Activated naive CD8-positive, alpha-beta T cell (primary cell): ENCODE results near the gene DAZAP1.

ENCODE experiments used
- H3K27ac Mint-ChIP-seq: one replicate; pipeline ENCODE4 v1.8.0; 2021; ENCODE audit warnings: mixed read lengths
- H3K27me3 Mint-ChIP-seq: one replicate; pipeline ENCODE4 v1.8.0; 2021; ENCODE audit warnings: mixed read lengths
- H3K36me3 Mint-ChIP-seq: one replicate; pipeline ENCODE4 v1.8.0; 2021; ENCODE audit warnings: mixed read lengths
- H3K4me1 Mint-ChIP-seq: one replicate; pipeline ENCODE4 v1.8.0; 2021; ENCODE audit warnings: low read depth, mixed read lengths
- H3K4me3 Mint-ChIP-seq: one replicate; pipeline ENCODE4 v1.8.0; 2021; ENCODE audit warnings: mild to moderate bottlenecking, mixed read lengths
- H3K9me3 Mint-ChIP-seq: one replicate; pipeline ENCODE4 v1.8.0; 2021; ENCODE audit warnings: low read depth, mixed read lengths

The DAZAP1 gene

DNA sequence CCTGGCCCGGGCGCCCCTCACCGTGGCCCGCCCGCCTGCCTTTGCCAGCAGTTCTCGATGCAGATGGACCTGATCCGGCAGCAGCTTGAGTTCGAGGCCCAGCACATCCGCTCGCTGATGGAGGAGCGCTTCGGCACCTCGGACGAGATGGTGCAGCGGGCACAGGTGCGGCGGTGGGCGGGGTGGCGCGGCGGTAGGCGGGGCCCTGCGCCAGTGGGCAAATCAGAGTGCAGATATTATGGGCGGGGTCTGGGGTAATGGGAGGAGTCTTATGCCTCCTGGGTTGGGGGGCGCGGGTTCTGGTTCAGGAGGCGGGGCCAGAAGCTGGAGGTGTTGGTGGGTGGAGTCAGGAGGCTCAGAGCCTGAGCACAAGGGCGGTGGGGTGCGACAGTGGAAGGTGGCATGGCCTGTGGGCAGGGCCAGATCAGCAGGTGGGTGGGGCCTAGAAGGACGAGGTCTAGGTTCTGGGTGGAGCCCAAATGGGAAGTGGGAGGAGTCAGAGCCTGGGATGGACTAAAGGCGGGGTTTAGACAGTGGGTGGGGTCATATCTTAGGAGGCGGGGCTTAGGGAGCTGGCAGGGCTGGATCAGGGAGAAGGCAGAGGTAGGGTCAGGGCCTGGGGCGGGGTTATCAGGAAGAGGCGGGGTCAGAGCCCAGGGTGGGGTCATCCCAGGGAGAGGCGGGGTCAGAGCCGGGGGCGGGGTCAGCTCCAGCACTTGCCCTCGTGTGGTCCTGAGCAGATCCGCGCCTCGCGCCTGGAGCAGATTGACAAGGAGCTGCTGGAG is 48.1 kb downstream of the DAZAP1 start:
- Mint-ChIP-seq H3K4me1 (peaks cover 14% of the 10 kb centered on the region), H3K27ac (no peak overlapping the region), H3K9me3 (no peaks in the 10 kb centered on the region), H3K27me3 (peaks cover 16% of the 10 kb centered on the region), H3K4me3 (peak overlapping the region; percentile 64), H3K36me3 (no peaks in the 10 kb centered on the region)

DNA sequence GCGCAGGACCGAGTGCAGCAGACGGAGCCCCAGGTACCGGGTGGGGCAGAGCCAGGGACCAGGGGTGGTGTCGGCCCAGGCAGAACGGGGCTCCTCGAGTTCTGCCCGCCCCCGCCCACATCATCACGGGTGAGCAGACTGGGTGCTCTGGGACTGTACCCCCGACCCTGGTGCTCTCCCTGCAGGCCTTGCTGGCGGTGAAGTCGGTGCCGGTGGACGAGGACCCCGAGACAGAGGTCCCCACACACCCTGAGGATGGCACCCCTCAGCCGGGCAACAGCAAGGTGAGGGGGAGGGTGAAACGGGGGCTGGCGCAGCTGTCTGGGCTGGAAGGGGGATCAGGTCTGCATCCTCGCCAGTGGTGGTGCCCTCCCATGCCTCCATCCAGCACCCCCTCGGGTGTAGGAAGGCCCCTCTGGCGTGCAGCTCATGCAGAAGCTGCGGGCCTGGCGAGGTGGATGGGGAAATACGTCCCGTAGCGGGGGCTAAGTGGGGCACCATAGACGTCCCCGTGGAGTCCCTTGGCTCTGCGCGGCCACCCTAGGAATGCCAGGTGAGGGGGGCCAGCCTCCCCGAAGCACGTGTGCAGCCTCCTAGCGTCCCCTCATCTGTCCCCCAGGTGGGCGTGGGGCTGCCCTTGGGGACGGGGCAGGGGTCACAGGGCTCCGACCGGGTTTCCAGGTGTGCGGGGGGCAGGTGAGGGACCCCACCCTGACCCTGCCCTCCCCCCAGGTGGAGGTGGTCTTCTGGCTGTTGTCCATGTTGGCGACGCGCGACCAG is 48.9 kb downstream of the DAZAP1 start:
- Mint-ChIP-seq H3K4me3 (no peak overlapping the region), H3K4me1 (peaks cover 14% of the 10 kb centered on the region)

GRCh38 chr19:1457031-1457739 is 49.8 kb downstream of the DAZAP1 start:
- H3K27ac Mint-ChIP-seq: no peak overlapping the region
- H3K4me1 Mint-ChIP-seq: peaks cover 14% of the 10 kb centered on the region
- H3K9me3 Mint-ChIP-seq: no peaks in the 10 kb centered on the region
- H3K27me3 Mint-ChIP-seq: peaks cover 9% of the 10 kb centered on the region
- H3K4me3 Mint-ChIP-seq: no peak overlapping the region
- no peaks in the 10 kb centered on the region for H3K36me3 Mint-ChIP-seq

More for the DNA sequence above, 48.9 kb downstream of the DAZAP1 start:
- Mint-ChIP-seq H3K9me3 (no peaks in the 10 kb centered on the region), H3K27me3 (peaks cover 9% of the 10 kb centered on the region), H3K27ac (no peak overlapping the region), H3K36me3 (no peaks in the 10 kb centered on the region)

DNA sequence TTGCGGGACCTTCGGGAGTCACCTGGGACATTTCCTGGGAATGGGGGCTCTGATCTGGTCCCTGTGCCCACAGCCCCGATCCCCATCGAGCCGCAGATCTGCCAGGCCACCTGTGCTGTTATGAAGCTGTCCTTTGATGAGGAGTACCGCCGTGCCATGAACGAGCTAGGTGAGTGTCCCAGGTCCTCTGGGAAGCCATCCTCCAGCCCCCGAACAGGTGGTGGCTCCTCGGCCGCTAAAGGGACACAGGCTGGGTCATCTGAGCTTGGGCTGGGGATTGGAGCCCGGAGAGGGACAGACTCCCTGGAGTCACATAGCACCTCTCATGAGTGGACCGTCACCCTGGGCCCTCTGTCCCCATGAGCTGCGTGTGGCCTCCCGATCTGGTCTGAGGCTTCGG is 50.5 kb downstream of the DAZAP1 start:
- Mint-ChIP-seq H3K36me3 (no peaks in the 10 kb centered on the region), H3K4me1 (peaks cover 14% of the 10 kb centered on the region), H3K9me3 (no peaks in the 10 kb centered on the region), H3K27me3 (peaks cover 9% of the 10 kb centered on the region), H3K4me3 (no peak overlapping the region), H3K27ac (no peak overlapping the region)

DNA sequence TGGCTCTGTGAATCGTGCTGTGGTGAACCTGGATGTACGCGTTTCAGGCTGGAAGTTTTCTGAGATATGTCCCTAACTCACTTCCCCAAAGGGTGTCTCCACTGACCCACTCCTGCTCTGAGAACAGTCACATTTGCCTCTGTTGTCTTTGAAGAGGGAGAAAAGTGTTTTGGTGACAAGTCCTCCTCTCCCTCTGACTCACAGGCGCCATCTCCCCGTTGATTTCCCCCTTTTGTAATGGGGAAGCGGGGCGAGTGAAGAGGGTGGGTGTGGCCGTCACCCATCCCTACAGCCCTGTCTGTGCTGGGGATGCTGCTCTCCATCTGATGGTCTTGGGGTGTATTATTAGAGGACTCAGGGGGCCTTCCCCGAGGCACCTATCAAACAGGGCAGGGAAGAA is 52.1 kb downstream of the DAZAP1 start:
- Mint-ChIP-seq H3K4me3 (no peak overlapping the region), H3K9me3 (no peaks in the 10 kb centered on the region), H3K4me1 (peaks cover 12% of the 10 kb centered on the region), H3K27ac (no peak overlapping the region), H3K36me3 (no peaks in the 10 kb centered on the region), H3K27me3 (peaks cover 3% of the 10 kb centered on the region)

- no peak overlapping the region for H3K4me3 Mint-ChIP-seq
- H3K9me3 Mint-ChIP-seq: no peaks in the 10 kb centered on the region
- H3K27ac Mint-ChIP-seq: no peak overlapping the region
- peaks cover 8% of the 10 kb centered on the region for H3K4me1 Mint-ChIP-seq
- H3K36me3 Mint-ChIP-seq: no peaks in the 10 kb centered on the region
- peaks cover 3% of the 10 kb centered on the region for H3K27me3 Mint-ChIP-seq
Observed at GRCh38 chr19:1460033-1460995, 52.9 kb downstream of the DAZAP1 start.

- no peaks in the 10 kb centered on the region for H3K36me3 Mint-ChIP-seq
- no peaks in the 10 kb centered on the region for H3K27me3 Mint-ChIP-seq
Observed at GRCh38 chr19:1461862-1462261, 54.5 kb downstream of the DAZAP1 start.

GRCh38 chr19:1465191-1466016 is 58.0 kb downstream of the DAZAP1 start:
- H3K4me3 Mint-ChIP-seq: no peak overlapping the region
- no peaks in the 10 kb centered on the region for H3K27me3 Mint-ChIP-seq
- no peaks in the 10 kb centered on the region for H3K36me3 Mint-ChIP-seq
- H3K27ac Mint-ChIP-seq: no peak overlapping the region
- no peaks in the 10 kb centered on the region for H3K9me3 Mint-ChIP-seq
- H3K4me1 Mint-ChIP-seq: peaks cover 2% of the 10 kb centered on the region

More at GRCh38 chr19:1461862-1462261, 54.5 kb downstream of the DAZAP1 start:
- peaks cover 4% of the 10 kb centered on the region for H3K4me1 Mint-ChIP-seq
- no peak overlapping the region for H3K27ac Mint-ChIP-seq
- H3K9me3 Mint-ChIP-seq: no peaks in the 10 kb centered on the region
- no peak overlapping the region for H3K4me3 Mint-ChIP-seq

DNA sequence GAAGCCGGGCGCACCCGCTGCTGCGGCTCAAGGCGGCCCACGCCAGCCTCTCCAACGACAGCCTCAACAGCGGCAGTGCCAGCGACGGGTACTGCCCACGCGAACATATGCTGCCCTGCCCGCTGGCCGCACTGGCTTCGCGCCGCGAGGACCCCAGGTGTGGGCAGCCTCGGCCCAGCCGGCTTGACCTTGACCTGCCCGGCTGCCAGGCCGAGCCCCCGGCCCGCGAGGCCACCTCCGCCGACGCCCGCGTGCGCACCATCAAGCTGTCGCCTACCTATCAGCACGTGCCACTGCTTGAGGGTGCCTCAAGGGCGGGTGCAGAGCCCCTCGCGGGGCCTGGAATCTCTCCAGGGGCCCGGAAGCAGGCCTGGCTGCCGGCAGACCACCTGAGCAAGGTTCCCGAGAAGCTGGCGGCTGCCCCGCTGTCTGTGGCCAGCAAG is 58.7 kb downstream of the DAZAP1 start:
- Mint-ChIP-seq H3K9me3 (no peaks in the 10 kb centered on the region), H3K27ac (no peak overlapping the region), H3K36me3 (no peaks in the 10 kb centered on the region), H3K4me3 (no peak overlapping the region), H3K4me1 (peaks cover 2% of the 10 kb centered on the region), H3K27me3 (no peaks in the 10 kb centered on the region)

- Mint-ChIP-seq H3K27me3 (no peaks in the 10 kb centered on the region), H3K9me3 (no peaks in the 10 kb centered on the region), H3K4me3 (no peak overlapping the region), H3K27ac (no peak overlapping the region), H3K4me1 (peaks cover 4% of the 10 kb centered on the region), H3K36me3 (no peaks in the 10 kb centered on the region)
Observed at GRCh38 chr19:1466461-1467214, 59.3 kb downstream of the DAZAP1 start.

- no peaks in the 10 kb centered on the region for H3K27me3 Mint-ChIP-seq
- H3K4me1 Mint-ChIP-seq: peaks cover 7% of the 10 kb centered on the region
- no peaks in the 10 kb centered on the region for H3K9me3 Mint-ChIP-seq
- H3K36me3 Mint-ChIP-seq: no peaks in the 10 kb centered on the region
- no peak overlapping the region for H3K27ac Mint-ChIP-seq
- no peak overlapping the region for H3K4me3 Mint-ChIP-seq
Observed at GRCh38 chr19:1467215-1467489, 59.8 kb downstream of the DAZAP1 start.

DNA sequence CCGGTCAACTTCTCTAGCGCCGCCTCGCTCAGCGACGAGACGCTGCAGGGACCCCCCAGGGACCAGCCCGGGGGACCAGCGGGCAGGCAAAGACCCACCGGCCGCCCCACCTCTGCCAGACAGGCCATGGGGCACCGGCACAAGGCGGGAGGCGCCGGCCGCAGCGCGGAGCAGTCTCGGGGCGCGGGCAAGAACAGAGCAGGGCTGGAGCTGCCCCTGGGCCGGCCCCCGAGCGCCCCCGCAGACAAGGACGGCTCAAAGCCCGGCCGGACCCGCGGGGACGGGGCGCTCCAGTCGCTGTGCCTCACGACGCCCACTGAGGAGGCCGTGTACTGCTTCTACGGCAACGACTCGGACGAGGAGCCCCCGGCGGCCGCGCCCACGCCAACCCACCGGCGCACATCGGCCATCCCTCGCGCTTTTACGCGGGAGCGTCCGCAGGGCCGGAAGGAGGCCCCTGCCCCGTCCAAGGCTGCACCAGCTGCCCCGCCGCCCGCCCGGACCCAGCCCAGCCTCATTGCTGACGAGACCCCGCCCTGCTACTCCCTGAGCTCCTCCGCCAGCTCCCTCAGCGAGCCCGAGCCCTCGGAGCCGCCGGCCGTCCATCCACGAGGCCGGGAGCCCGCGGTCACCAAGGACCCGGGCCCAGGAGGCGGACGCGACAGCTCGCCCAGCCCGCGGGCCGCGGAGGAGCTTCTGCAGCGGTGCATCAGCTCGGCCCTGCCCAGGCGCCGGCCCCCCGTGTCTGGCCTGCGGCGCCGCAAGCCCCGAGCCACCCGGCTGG is 60.3 kb downstream of the DAZAP1 start:
- Mint-ChIP-seq H3K27me3 (no peaks in the 10 kb centered on the region), H3K4me3 (no peak overlapping the region), H3K9me3 (no peaks in the 10 kb centered on the region), H3K36me3 (no peaks in the 10 kb centered on the region), H3K27ac (no peak overlapping the region), H3K4me1 (peaks cover 7% of the 10 kb centered on the region)
